ENCODE data around the gene NPB.

Gene NPB

GRCh38 chr17:81934850-81935708 is 33.0 kb downstream of the NPB start:
- TF ChIP-seq CTCF (IDR thresholded peaks at IDR 0.05; ENCODE audit: insufficient read depth, low read depth, low read length, missing control alignments), result no peak
- H3K4me3 ChIP-seq (ENCODE audit: low read depth, low read length), result no peak overlapping the region

DNA sequence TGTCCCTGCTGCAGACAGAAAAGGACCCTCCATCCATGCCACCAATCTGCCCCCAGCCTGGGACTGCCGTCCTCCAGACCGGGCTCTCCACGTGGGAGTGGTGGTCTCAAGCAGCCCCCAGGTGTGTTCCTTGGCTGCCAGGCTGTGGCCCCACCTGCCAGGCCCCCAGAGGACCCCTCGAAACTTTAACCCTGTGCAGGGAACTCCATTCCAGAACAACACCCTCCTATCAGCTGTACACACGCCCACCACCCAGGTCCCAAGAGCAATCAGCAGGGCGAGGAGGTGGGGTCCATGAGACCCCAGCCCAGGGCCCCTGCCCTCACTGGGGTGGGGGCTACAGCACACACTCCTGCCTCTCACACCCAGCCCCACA is 33.7 kb downstream of the NPB start:
- DNase-seq (ENCODE audit: low read depth), result no peak
- no peak for TF ChIP-seq CTCF (IDR thresholded peaks at IDR 0.05; ENCODE audit: insufficient read depth, low read depth, low read length, missing control alignments)
- H3K4me3 ChIP-seq (ENCODE audit: low read depth, low read length), result no peak overlapping the region

More at GRCh38 chr17:81934850-81935708, 33.0 kb downstream of the NPB start:
- DNase-seq (ENCODE audit: low read depth), result no peak

DNA sequence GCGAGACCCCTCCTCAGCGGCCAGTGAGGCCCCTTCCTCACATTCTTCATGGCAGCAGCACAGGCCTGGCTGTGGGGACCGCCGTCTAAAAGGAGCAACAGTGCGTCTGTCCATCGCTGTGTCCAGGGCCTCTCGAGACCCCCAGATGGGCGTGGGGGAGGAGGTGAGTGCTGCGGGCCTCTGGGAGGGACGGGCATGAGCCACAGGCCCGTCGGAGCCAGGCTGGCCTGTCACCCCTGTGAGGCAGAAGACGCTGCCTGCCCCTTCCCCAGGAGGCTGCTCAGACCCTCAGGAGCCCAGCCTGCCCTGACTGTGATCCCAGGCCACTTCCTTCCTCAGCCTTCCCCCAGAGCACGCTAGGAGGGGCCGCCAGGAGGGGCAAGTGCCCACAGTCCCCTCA is 37.2 kb downstream of the NPB start:
- no peak overlapping the region for H3K4me3 ChIP-seq (ENCODE audit: low read depth, low read length)
- DNase-seq (ENCODE audit: low read depth), result no peak
- no peak for TF ChIP-seq CTCF (IDR thresholded peaks at IDR 0.05; ENCODE audit: insufficient read depth, low read depth, low read length, missing control alignments)

- TF ChIP-seq CTCF (IDR thresholded peaks at IDR 0.05; ENCODE audit: insufficient read depth, low read depth, low read length, missing control alignments), result no peak
- DNase-seq (ENCODE audit: low read depth), result no peak
- no peak overlapping the region for H3K4me3 ChIP-seq (ENCODE audit: low read depth, low read length)
Measured at GRCh38 chr17:81939881-81940385, 37.9 kb downstream of the NPB start.

GRCh38 chr17:81940538-81941483 is 38.8 kb downstream of the NPB start:
- H3K4me3 ChIP-seq (ENCODE audit: low read depth, low read length), result no peak overlapping the region
- no peak for TF ChIP-seq CTCF (IDR thresholded peaks at IDR 0.05; ENCODE audit: insufficient read depth, low read depth, low read length, missing control alignments)
- no peak for DNase-seq (ENCODE audit: low read depth)

GRCh38 chr17:81941484-81942166 is 39.6 kb downstream of the NPB start:
- no peak for TF ChIP-seq CTCF (IDR thresholded peaks at IDR 0.05; ENCODE audit: insufficient read depth, low read depth, low read length, missing control alignments)
- DNase-seq (ENCODE audit: low read depth), result no peak
- no peak overlapping the region for H3K4me3 ChIP-seq (ENCODE audit: low read depth, low read length)
